ENCODE results near the gene LGALS4. TPM values are rescaled to one million over a fixed set of nuclear protein-coding genes. Genes with fewer than 3 reads are reported as not detected.

Gene LGALS4
- polyA plus RNA-seq, 1 experiment, result 0.07 TPM

DNA sequence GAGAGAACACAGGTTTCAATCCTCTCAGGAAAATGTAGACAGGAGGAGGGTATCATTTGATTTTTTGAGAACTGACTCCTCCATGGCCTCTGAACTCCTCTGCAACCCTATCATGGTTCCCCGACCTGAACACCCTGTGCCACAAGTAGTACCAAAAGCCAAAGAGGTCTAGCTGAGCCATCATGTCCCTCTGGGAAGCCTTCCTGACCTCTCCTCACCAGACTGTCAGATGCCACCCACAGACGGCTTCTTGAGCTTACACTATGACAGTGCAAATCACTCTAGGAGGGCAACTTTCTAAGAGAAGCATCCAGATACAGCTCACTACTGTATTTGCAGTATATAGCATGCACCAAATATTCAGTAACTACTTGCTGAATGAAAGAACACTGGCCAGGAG is 33.4 kb upstream of the LGALS4 start:
- Histone ChIP-seq H3K27ac (ENCODE audit: low read depth, low read length) (no peak overlapping the region), H3K4me3 (ENCODE audit: low read depth, low read length) (no peak overlapping the region), H3K9me3 (ENCODE audit: control insufficient read depth, insufficient read depth, low read length) (no peaks in the 10 kb centered on the region), H3K27me3 (ENCODE audit: control insufficient read depth, insufficient read depth, low read length) (no peaks in the 10 kb centered on the region)
- CTCF ChIA-PET, result interaction anchor here (0.5 kb wide), 1 partner anchor 468 kb away, joined by 3 read pairs; no protein-coding TSS in a partner anchor
- no peak for DNase-seq (ENCODE audit: low read depth, low spot score)
- POLR2A ChIA-PET, result interaction anchor here (0.6 to 1.4 kb wide), 2 partner anchors 8 to 18 kb away, joined by 3 read pairs; no protein-coding TSS in a partner anchor
- TF ChIP-seq, protein P1, sequence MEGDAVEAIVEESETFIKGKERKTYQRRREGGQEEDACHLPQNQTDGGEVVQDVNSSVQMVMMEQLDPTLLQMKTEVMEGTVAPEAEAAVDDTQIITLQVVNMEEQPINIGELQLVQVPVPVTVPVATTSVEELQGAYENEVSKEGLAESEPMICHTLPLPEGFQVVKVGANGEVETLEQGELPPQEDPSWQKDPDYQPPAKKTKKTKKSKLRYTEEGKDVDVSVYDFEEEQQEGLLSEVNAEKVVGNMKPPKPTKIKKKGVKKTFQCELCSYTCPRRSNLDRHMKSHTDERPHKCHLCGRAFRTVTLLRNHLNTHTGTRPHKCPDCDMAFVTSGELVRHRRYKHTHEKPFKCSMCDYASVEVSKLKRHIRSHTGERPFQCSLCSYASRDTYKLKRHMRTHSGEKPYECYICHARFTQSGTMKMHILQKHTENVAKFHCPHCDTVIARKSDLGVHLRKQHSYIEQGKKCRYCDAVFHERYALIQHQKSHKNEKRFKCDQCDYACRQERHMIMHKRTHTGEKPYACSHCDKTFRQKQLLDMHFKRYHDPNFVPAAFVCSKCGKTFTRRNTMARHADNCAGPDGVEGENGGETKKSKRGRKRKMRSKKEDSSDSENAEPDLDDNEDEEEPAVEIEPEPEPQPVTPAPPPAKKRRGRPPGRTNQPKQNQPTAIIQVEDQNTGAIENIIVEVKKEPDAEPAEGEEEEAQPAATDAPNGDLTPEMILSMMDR (IDR thresholded peaks at IDR 0.05; ENCODE audit: low read depth, low read length), result no peak

DNA sequence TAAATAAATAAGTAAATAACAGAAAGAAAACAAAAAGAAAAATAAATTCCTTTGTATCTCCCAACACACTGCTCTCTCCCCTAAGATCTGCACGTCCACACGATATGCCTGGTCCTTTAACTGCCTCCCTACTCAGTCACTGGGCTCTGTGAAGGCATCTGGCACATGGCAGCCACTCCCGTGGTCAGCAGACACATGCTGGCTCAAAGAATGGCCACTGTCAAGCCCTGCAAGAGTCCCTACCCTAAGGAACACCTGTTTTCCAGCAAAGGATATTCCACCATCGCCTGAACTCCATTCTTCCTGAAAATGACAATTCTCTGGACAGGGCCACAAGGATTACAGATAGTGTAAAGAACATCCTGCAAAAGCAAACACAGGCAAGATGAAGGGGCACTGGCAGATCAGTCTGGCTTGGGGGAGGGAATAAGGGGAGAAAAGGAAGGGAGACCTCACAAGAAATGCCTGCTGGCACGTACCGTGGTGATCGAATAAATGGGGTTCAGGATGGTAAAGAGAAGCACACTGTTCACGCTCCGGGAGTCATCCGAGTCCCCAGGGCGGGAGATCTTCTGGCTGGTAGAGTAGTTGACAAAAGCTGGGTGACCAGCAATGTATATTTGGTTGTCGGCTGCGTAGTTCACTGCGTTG is 32.8 kb upstream of the LGALS4 start:
- Histone ChIP-seq H3K9me3 (ENCODE audit: control insufficient read depth, insufficient read depth, low read length) (no peaks in the 10 kb centered on the region), H3K27ac (ENCODE audit: low read depth, low read length) (no peak overlapping the region), H3K4me3 (ENCODE audit: low read depth, low read length) (no peak overlapping the region), H3K27me3 (ENCODE audit: control insufficient read depth, insufficient read depth, low read length) (no peaks in the 10 kb centered on the region)
- ChIA-PET POLR2A (interaction anchor here (0.6 kb wide), 1 partner anchor 17 kb away, joined by 3 read pairs; no protein-coding TSS in a partner anchor), CTCF (interaction anchor here (0.5 kb wide), 1 partner anchor 467 kb away, joined by 3 read pairs; no protein-coding TSS in a partner anchor)
- no peak for DNase-seq (ENCODE audit: low read depth, low spot score)
- TF ChIP-seq, protein P1 (IDR thresholded peaks at IDR 0.05; ENCODE audit: low read depth, low read length), result no peak

DNA sequence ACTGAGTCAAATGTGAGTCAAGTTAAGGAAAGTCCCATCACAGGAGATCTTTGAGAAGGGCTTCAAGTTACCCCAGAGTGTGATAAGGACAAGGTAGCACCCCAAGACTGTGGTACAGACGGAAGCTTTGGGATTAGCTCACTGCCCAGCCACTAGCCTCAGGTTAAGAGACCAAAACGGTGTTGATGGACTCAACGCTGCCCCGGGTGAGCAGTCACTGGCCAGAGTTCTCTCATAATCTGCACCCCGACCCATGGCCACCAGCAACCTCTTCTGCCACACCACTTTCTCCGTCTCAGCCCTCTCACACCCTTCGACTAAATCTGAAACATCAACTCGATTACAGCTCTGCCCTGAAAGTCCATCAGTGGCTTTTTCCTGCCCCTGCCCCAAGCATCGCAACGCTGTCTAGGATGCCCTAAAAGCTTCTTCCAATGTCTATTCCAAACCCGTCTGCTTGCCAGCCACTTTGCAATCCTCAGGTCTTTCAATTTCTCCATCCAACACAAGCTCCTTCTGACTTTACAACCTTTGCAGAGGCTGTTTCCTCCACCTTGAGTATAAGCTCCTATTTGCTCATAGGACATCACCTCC is 31.4 kb upstream of the LGALS4 start:
- DNase-seq (ENCODE audit: low read depth, low spot score), result no peak
- CTCF ChIA-PET, result interaction anchor here (0.6 to 0.7 kb wide), 3 partner anchors 195 to 442 kb away, joined by 3 to 5 read pairs (median 5); no protein-coding TSS in a partner anchor
- POLR2A ChIA-PET, result interaction anchor here (1.4 kb wide), 1 partner anchor 12 kb away, joined by 7 read pairs; no protein-coding TSS in a partner anchor
- no peak overlapping the region for H3K27ac ChIP-seq (ENCODE audit: low read depth, low read length)
- no peaks in the 10 kb centered on the region for H3K27me3 ChIP-seq (ENCODE audit: control insufficient read depth, insufficient read depth, low read length)
- TF ChIP-seq, protein P1 (IDR thresholded peaks at IDR 0.05; ENCODE audit: low read depth, low read length), result no peak
- no peak overlapping the region for H3K4me3 ChIP-seq (ENCODE audit: low read depth, low read length)
- H3K9me3 ChIP-seq (ENCODE audit: control insufficient read depth, insufficient read depth, low read length), result no peaks in the 10 kb centered on the region

DNA sequence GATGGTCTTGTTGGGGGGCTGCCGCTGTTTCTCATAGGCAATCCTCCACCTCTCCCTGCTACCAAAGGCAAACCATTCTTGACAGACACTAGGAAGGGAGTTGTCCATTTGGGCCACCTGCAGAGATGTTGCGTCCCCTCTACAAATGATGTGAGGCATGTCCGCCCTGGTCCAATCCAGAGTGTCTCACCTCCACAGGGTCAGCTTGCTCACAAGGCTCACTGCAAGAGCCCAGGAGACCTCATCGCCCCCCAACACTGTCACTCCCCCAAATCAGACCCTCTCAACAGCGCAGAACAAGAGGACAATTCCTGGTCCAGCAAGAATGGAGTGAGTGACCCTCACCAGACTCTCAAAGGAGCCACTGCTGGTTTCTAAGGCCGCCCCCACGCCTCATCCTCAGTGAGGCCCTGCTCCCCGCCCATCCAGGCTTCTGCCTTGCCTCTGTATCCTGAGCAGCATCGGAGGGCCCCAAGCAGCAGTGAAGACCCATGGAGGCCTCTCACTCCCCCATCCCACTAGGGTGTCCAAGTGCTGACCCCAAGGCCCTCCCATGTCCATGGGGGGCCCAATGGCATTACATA is 30.5 kb upstream of the LGALS4 start:
- no peak for DNase-seq (ENCODE audit: low read depth, low spot score)
- POLR2A ChIA-PET, result no interaction called here
- CTCF ChIA-PET, result no interaction called here
- H3K4me3 ChIP-seq (ENCODE audit: low read depth, low read length), result no peak overlapping the region
- no peaks in the 10 kb centered on the region for H3K27me3 ChIP-seq (ENCODE audit: control insufficient read depth, insufficient read depth, low read length)
- TF ChIP-seq, protein P1 (IDR thresholded peaks at IDR 0.05; ENCODE audit: low read depth, low read length), result no peak
- no peaks in the 10 kb centered on the region for H3K9me3 ChIP-seq (ENCODE audit: control insufficient read depth, insufficient read depth, low read length)
- no peak overlapping the region for H3K27ac ChIP-seq (ENCODE audit: low read depth, low read length)
